OCI-LY3 (cell line): ENCODE measurements around the gene MLF1.

Experiments used
- CTCF ChIP-seq: fragments of 200-600, 300-600 bp; sonication (generic); IDR thresholded peaks from 2 replicates; pipeline ENCODE4 v1.5.1; 2014; ENCODE audit warnings: antibody characterized with exemption, low read length, low read depth
- EZH2phosphoT487 ChIP-seq: fragments of 200-600 bp; shearing (Covaris generic); IDR thresholded peaks from 2 replicates; pipeline ENCODE4 v1.6.1; 2018; ENCODE audit warnings: antibody characterized with exemption, mixed run types, low read depth

- TF ChIP-seq CTCF (no peak), EZH2phosphoT487 (no peak)
These were observed 11.5 kb upstream of the MLF1 start for GRCh38 chr3:158559504-158559903.
